Measurements from ENCODE around the gene HSPA1A. TPM values are rescaled to one million over a fixed set of nuclear protein-coding genes. Genes with fewer than 3 reads are reported as not detected.
"Not testable (repeated sequence)": the region's sequence is repeated elsewhere in the genome, so short reads cannot be mapped to it uniquely, and the experiment has no call there.

Gene HSPA1A
- total and polyA plus RNA-seq, 9 of the 15 experiments (the other 6 are each of a cell fraction or from before 2014, with no cell fraction given): 2.2 to 273 (median 107) TPM

- no peak for TF ChIP-seq ZNF146 (CRISPR knock-in tag; IDR thresholded peaks at IDR 0.05; ENCODE audit: unreplicated experiment)
- peak; percentile 14; the same call in 1 of the 2 replicates for TF ChIP-seq RBFOX2 (IDR thresholded peaks at IDR 0.05; ENCODE audit: low read depth, low read length)
- TF ChIP-seq ZBED1 (IDR thresholded peaks at IDR 0.05): no peak
- no peak for TF ChIP-seq ZNF12 (CRISPR knock-in tag; IDR thresholded peaks at IDR 0.05)
Observed at GRCh38 chr6:31838968-31839367, 23.6 kb downstream of the HSPA1A start (continued).

GRCh38 chr6:31839779-31840126 is 24.4 kb downstream of the HSPA1A start:
- intact Hi-C loops (cut with micrococcal nuclease); DNase-seq (ENCODE audit: extremely low read depth in 1 of 4, low spot score in 3 of 4); H3K9me3 ChIP-seq (replicated peaks; ENCODE audit: control insufficient read depth, insufficient read depth, low read depth, low read length); ATAC-seq; FAIRE-seq; in situ Hi-C loops (cut with MboI); H3K4me2 ChIP-seq (ENCODE audit: insufficient read depth, low read length); H2AFZ ChIP-seq (ENCODE audit: low read depth, low read length); H3K9me1 ChIP-seq (ENCODE audit: control insufficient read depth, insufficient read depth, low read length); H3K27me3 ChIP-seq (ENCODE audit: control insufficient read depth in 2 of 2, insufficient read depth in 2 of 2, low read length in 2 of 2); BruUV-seq (replicated peaks); H3K9ac ChIP-seq (ENCODE audit: insufficient read depth in 1 of 2, low read depth in 2 of 2, low read length in 2 of 2); CTCF ChIA-PET (ENCODE audit: low intra/inter-chr PET ratio); H3K27ac ChIP-seq (ENCODE audit: extremely low read depth, low read depth, low read length): not testable (repeated sequence)
- Histone ChIP-seq H3K4me1 (replicated peaks in 1 of 2; ENCODE audit: control insufficient read depth in 2 of 2, insufficient read depth in 2 of 2, low read length in 2 of 2) (peaks cover 17 to 30% of the 10 kb centered on the region in 2 experiments), H3K36me3 (ENCODE audit: control insufficient read depth, insufficient read depth, low read length) (peaks cover 60% of the 10 kb centered on the region), H3K4me3 (peak overlapping the region; percentile 85; the same call in 1 of the 2 replicates), H4K20me1 (replicated peaks; ENCODE audit: control insufficient read depth, insufficient read depth, low read length) (peaks cover 30% of the 10 kb centered on the region), H3K79me2 (ENCODE audit: control insufficient read depth, insufficient read depth, low read length) (peaks cover 48% of the 10 kb centered on the region)
- WGBS (ENCODE audit: insufficient coverage, low coverage, missing lambda C conversion rate): 85% methylated on average over 8 of the region's 8 CpGs
- POLR2A ChIA-PET: interaction anchor here (0.7 to 15.7 kb wide), 17 partner anchors 4 to 298 kb away, joined by 3 to 229 read pairs (median 5); partner anchors contain the start of genes APOM, BAG6, C6orf47 and CSNK2B
- TF ChIP-seq MBD2 (IDR thresholded peaks at IDR 0.05; ENCODE audit: borderline replicate concordance, low read depth): 0 out of 2 replicates have a peak, but pooled peaks have one; percentile 5
- TF ChIP-seq HEY1 (CRISPR knock-in tag; IDR thresholded peaks at IDR 0.05; ENCODE audit: borderline replicate concordance): 0 out of 2 replicates have a peak, but pooled peaks have one; percentile 4
- TF ChIP-seq SIRT6 (IDR thresholded peaks at IDR 0.05; ENCODE audit: low read depth, low read length): peak; percentile 24
- TF ChIP-seq HBP1 (CRISPR knock-in tag; IDR thresholded peaks at IDR 0.05): peak; percentile 73; the same call in 1 of the 2 replicates
- TF ChIP-seq KAT7 (CRISPR knock-in tag; IDR thresholded peaks at IDR 0.05; ENCODE audit: borderline replicate concordance): 0 out of 2 replicates have a peak, but pooled peaks have one; percentile 60
- TF ChIP-seq ZNF253 (CRISPR knock-in tag; conservative IDR thresholded peaks at IDR 0.05): 0 out of 2 replicates have a peak, but pooled peaks have one; percentile 8
- 0 out of 2 replicates have a peak, but pooled peaks have one; percentile 24 for TF ChIP-seq ZBTB26 (CRISPR knock-in tag; IDR thresholded peaks at IDR 0.05)
- peak; percentile 39; the same call in 1 of the 2 replicates for TF ChIP-seq NFXL1 (CRISPR knock-in tag; IDR thresholded peaks at IDR 0.05)
- TF ChIP-seq ZNF77 (CRISPR knock-in tag; IDR thresholded peaks at IDR 0.05): peak; percentile 29; the same call in 1 of the 2 replicates
- TF ChIP-seq POLR2AphosphoS5 (IDR thresholded peaks at IDR 0.05; ENCODE audit: control insufficient read depth, insufficient read depth, low read depth, low read length): peak; percentile 12; the same call in 1 of the 2 replicates
- TF ChIP-seq TBL1XR1 (IDR thresholded peaks at IDR 0.05; ENCODE audit: low read length in 2 of 2): 0 out of 4 replicates have a peak, but pooled peaks of 1 of the 2 experiments have one; percentile 15
- TF ChIP-seq ZNF668 (CRISPR knock-in tag; IDR thresholded peaks at IDR 0.05): 0 out of 2 replicates have a peak, but pooled peaks have one; percentile 47
- TF ChIP-seq KLF10 (CRISPR knock-in tag; IDR thresholded peaks at IDR 0.05): 0 out of 2 replicates have a peak, but pooled peaks have one; percentile 4
- 0 out of 2 replicates have a peak, but pooled peaks have one; percentile 70 for TF ChIP-seq ZNF445 (CRISPR knock-in tag; IDR thresholded peaks at IDR 0.05; ENCODE audit: low read depth)
